ENCODE measurements around the gene MATK. TPM values are rescaled to one million over a fixed set of nuclear protein-coding genes. Genes with fewer than 3 reads are reported as not detected.

The MATK gene, protein sequence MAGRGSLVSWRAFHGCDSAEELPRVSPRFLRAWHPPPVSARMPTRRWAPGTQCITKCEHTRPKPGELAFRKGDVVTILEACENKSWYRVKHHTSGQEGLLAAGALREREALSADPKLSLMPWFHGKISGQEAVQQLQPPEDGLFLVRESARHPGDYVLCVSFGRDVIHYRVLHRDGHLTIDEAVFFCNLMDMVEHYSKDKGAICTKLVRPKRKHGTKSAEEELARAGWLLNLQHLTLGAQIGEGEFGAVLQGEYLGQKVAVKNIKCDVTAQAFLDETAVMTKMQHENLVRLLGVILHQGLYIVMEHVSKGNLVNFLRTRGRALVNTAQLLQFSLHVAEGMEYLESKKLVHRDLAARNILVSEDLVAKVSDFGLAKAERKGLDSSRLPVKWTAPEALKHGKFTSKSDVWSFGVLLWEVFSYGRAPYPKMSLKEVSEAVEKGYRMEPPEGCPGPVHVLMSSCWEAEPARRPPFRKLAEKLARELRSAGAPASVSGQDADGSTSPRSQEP
- total RNA-seq, result 10 to 100 TPM; 24.4 to 25.2 TPM

DNA sequence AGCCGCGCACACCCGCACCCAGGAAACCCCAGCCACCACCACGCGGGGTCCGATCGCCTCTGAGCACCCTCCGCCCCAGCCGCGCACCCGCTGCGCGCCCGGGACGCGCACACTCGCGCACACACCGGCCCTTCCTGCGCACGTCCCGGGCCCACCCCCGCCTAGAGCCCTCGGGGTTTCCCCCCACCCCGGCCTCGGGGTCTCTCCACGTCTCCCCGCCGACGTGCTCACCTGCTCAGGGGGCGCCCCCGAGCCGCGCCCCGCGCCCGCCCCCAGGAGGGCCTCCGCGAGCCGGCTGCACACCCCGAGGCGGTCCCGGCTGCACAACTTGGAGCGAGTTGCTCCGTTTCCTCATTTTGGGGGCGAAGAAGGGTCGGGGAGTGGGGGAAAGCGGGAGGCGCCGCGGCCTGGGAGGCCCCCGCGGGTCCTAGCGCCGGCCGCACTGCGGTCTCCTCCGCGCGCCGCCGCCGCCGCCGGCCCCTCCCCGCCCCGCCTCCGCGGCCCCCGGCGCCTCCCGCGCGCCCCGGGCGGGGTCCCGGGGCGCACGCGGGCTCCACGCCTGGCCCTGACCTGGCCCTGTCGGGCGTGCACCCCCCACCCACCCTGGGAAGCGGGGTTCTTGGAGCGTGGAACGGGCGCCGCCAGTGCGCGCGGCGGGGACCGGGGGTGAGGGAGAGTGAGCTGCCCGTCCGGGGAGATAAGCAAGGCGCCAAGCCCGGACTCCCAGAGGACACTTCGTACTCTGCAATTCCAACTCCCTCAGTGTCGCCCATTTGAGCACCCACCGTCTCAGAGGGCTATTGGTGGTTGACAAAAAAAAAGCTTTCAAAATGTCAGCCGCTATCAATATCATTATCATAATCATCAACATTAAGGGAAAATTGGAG is at the start of gene MATK:
Gene MATK, minus strand, starts transcription at position 444 of the 887 bp plus-strand sequence. CDS start 1,246 bp downstream, outside the sequence.
- peaks cover 8% of the 10 kb centered on the region for H3K4me1 Mint-ChIP-seq (ENCODE audit: low read depth)
- peaks cover 20% of the 10 kb centered on the region for H3K36me3 Mint-ChIP-seq
- ChIA-PET CTCF (interaction anchor here (0.7 to 4.7 kb wide), 3 partner anchors 36 to 63 kb away, joined by 3 to 36 read pairs (median 10); no protein-coding TSS in a partner anchor), POLR2A (interaction anchor here (0.9 to 1.0 kb wide), 2 partner anchors 24 to 32 kb away, joined by 3 read pairs; partner anchors contain the start of gene MRPL54)
- H3K9me3 Mint-ChIP-seq, result peaks cover 18% of the 10 kb centered on the region
- H3K27me3 Mint-ChIP-seq, result no peaks in the 10 kb centered on the region
- peak within 1 kb of the TSS; percentile 77 for H3K4me3 Mint-ChIP-seq
- H3K27ac Mint-ChIP-seq, result peak within 1 kb of the TSS; percentile 28
- intact Hi-C loops (cut with micrococcal nuclease), result no loop called here
- peak; percentile 26 for DNase-seq

DNA sequence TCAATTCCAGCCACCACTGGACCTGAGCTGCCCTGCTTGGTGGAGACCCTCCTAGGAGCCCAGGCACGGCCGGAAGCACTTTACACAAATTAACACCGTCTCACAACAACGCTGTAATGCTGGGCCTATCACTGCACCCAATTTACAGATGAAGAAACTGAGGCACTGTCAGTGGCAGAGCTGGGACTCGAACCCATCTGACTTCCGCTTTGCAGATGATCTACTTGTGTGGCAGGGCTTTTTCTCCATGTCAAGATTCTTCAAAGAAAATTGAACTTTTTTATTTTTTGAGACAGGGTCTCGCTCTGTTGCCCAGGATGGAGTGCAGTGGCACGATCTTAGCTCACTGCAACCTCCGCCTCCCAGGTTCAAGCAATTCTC is 48.9 kb upstream of the MATK start:
- H3K4me1 Mint-ChIP-seq (ENCODE audit: low read depth), result no peaks in the 10 kb centered on the region

DNA sequence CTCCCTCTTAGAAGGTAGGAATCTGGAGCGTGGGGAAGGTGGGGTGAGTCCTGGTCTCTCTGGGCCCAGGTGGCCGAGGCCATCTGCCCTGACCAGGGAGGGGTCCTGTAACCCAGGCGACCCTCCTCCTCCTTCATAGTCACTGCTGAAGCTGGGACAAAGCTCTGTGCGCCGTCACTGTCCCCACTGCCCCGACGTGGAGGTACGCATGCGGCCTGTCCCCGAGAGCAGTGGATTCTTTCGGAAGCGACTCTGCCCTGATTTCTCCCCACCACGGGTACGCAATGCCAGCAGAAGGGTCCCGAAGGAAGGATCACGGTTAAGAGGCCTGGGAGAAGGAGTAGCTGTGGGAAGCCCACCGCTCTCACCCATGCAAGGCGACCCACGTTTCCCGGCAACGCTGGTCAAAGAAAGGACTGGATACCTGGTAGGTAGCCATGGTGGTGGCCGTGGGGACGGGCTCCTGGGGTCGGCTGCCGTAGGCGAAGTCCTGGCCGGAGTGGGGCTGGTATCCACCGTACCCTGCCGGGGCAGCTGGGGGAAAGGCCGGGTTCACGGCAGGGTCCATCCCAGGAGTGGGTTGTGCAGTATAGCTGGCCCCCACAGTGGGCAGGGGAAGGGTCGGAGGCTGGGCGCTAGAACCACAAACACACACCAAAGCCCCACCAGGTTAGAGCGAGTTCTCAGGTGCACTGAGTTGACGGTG is 48.3 kb upstream of the MATK start:
- POLR2A ChIA-PET, result no interaction called here
- H3K4me3 Mint-ChIP-seq, result no peak overlapping the region
- CTCF ChIA-PET, result interaction anchor here (0.6 to 1.2 kb wide), 2 partner anchors 7 to 12 kb away, joined by 3 to 4 read pairs; no protein-coding TSS in a partner anchor
- no peaks in the 10 kb centered on the region for H3K36me3 Mint-ChIP-seq
- no peak for DNase-seq
- no peaks in the 10 kb centered on the region for H3K4me1 Mint-ChIP-seq (ENCODE audit: low read depth)
- intact Hi-C loops (cut with micrococcal nuclease), result no loop called here
- H3K27me3 Mint-ChIP-seq, result no peaks in the 10 kb centered on the region
- no peak overlapping the region for H3K27ac Mint-ChIP-seq
- H3K9me3 Mint-ChIP-seq, result peaks cover 10% of the 10 kb centered on the region

More for the DNA sequence above, 48.9 kb upstream of the MATK start:
- Mint-ChIP-seq H3K27me3 (no peaks in the 10 kb centered on the region), H3K36me3 (no peaks in the 10 kb centered on the region), H3K9me3 (peaks cover 10% of the 10 kb centered on the region), H3K27ac (no peak overlapping the region), H3K4me3 (no peak overlapping the region)
- DNase-seq, result no peak
- intact Hi-C loops (cut with micrococcal nuclease), result no loop called here
- ChIA-PET POLR2A (no interaction called here), CTCF (interaction anchor here (0.6 to 1.2 kb wide), 2 partner anchors 8 to 13 kb away, joined by 3 to 4 read pairs; no protein-coding TSS in a partner anchor)

DNA sequence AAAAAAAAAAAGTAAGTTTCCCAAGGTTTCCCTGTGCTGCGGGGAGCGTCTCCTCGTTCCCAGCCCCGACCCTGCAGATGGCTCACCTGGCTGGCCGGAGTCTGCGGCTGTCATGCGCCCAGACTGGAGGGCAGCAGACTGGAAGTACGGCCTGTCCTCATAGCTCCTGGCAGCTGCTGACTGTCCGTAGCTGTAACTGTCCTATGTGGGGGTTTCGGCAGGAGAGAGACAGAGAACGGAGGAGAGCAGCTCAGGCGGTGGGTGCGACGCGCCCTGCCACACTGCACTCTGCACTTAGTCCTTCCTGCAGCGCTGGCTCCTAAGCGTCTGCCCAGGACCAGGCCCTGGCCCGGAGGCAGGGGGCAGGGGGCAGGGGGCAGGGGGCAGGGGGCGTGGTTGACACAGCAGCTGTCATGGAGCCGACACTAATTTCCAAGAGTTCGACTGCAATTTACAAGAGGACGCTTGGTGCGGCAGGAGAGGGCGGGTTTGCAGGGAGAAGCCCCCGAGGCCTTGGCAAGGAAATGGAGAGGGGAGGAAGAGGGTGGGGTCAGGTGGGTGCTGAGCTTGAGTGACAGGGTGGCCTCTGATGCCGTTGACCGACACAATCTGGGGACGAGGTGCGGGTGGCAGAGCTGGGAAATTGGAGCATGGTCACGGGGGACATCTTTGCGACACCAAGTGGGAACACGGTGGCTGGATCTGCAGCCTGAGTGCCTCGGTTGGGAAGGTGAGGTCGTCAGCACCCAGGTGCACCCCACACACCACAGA is 47.6 kb upstream of the MATK start:
- Mint-ChIP-seq H3K4me3 (no peak overlapping the region), H3K27me3 (peaks cover 1% of the 10 kb centered on the region), H3K27ac (no peak overlapping the region), H3K9me3 (peaks cover 10% of the 10 kb centered on the region), H3K36me3 (no peaks in the 10 kb centered on the region), H3K4me1 (ENCODE audit: low read depth) (no peaks in the 10 kb centered on the region)
- no peak for DNase-seq
- intact Hi-C loops (cut with micrococcal nuclease), result no loop called here
- CTCF ChIA-PET, result no interaction called here
- POLR2A ChIA-PET, result no interaction called here

DNA sequence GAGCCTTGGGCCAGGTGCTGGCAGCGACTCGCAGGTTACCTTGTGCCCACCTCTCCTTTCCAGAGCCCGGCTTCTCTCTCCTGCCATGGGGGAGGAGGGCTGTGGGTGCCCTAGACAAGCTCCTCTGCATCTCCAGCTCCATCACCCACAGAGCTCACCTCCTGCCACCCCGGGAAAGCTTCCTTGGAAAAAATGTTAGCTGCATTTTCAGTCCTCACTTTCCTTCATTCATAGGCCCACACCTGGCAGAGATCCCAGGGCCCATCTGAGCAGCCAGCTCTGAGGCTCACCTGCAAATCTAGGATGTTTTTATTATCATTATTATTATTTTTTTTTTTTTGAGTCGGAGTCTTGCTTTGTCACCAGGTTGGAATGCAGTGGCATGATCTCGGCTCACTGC is 45.8 kb upstream of the MATK start:
- H3K27ac Mint-ChIP-seq, result no peak overlapping the region
- no peak for DNase-seq
- H3K36me3 Mint-ChIP-seq, result no peaks in the 10 kb centered on the region
- ChIA-PET CTCF (no interaction called here), POLR2A (no interaction called here)
- H3K9me3 Mint-ChIP-seq, result no peaks in the 10 kb centered on the region
- no peak overlapping the region for H3K4me3 Mint-ChIP-seq
- peaks cover 2% of the 10 kb centered on the region for H3K4me1 Mint-ChIP-seq (ENCODE audit: low read depth)
- H3K27me3 Mint-ChIP-seq, result peaks cover 1% of the 10 kb centered on the region
- intact Hi-C loops (cut with micrococcal nuclease), result no loop called here

DNA sequence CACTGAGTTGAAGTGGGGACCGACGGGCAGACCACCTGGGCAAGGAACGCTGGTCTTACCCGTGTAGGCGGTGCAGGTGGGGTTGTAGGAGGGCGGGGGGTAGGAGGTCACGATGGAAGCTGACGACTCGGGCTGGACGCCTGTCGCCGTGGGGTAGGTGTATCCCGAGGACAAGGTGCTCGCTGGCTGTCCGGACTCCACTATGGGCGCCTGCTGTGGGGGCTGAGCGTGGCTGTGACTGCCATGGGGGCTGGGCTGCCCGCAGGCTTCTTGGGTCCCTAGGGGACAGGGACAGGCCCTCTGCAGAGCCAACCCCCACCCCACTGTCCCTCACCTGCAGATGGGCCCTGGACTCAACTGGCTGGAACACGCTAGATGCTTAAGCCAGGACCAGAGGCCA is 45.4 kb upstream of the MATK start:
- ChIA-PET POLR2A (no interaction called here), CTCF (no interaction called here)
- peaks cover 2% of the 10 kb centered on the region for H3K4me1 Mint-ChIP-seq (ENCODE audit: low read depth)
- no peaks in the 10 kb centered on the region for H3K9me3 Mint-ChIP-seq
- intact Hi-C loops (cut with micrococcal nuclease), result no loop called here
- H3K36me3 Mint-ChIP-seq, result no peaks in the 10 kb centered on the region
- H3K27me3 Mint-ChIP-seq, result peaks cover 1% of the 10 kb centered on the region
- H3K27ac Mint-ChIP-seq, result no peak overlapping the region
- H3K4me3 Mint-ChIP-seq, result no peak overlapping the region
- DNase-seq, result no peak

DNA sequence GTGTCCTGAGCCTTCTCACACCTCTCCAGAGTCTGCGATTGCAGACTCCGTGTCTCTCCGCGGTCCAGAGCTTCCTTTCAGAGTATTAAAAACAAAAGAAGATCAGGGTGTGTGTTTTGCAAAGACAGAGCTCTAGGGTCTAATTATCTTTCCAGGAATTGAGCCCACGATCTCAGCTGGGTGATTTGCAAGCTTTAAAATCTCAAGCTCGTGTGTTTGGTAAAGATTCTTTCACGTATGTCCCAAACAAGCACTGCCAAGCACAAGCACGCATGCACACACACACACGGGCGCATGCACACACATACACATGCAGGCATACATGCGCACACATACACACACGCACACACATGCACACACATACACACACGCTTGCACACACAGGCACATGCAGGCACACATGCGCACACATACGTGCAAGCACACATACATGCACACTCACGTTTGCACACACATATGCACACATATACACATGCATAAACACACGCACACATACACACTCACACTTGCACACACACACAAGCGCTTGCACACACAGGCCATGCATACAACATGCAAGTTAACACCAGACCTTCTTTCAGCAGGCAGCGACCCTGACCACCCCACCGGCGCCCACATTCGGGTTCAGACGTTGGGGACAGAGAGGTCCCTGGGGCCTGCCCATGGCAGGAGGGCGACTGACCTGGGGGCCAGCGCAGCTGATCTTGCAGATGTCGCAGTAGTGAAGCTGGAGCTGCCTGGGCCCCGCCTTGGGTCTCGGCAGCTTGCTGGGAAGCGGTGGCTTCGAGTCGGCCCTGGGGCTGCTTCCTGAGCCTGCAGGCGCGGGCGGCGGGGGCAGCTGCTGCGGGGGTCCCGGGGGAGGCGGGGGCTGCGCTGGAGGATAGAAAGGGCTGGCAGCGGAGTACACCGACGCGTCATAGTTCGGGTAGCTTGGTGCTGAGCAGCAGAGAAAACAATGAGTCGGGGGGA is 44.7 kb upstream of the MATK start:
- no peaks in the 10 kb centered on the region for H3K36me3 Mint-ChIP-seq
- H3K4me3 Mint-ChIP-seq, result no peak overlapping the region
- H3K27me3 Mint-ChIP-seq, result peaks cover 1% of the 10 kb centered on the region
- DNase-seq, result no peak
- H3K9me3 Mint-ChIP-seq, result no peaks in the 10 kb centered on the region
- intact Hi-C loops (cut with micrococcal nuclease), result no loop called here
- peaks cover 2% of the 10 kb centered on the region for H3K4me1 Mint-ChIP-seq (ENCODE audit: low read depth)
- ChIA-PET CTCF (interaction anchor here (0.9 to 1.1 kb wide), 2 partner anchors 9 to 18 kb away, joined by 3 to 4 read pairs; no protein-coding TSS in a partner anchor), POLR2A (no interaction called here)
- H3K27ac Mint-ChIP-seq, result no peak overlapping the region

DNA sequence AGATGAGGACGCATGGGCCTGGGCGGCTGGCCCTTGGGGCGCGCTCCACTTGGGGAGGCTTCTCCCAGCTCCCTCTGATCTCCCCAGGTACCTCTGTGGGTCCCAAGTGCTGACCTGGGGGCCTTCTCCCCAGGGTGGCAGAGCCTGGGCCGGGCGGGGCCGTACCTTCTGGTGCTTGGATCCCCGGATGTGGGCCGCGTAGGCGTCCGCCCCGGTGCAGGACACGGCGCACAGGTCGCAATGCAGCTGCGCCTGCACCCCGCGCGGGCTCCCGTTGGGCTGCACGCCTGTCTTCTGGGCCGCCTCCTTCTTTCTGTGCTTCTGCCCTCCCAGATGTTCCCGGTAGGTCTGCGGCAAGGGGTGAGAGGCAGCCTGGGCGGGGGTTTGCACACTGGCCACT is 41.1 kb upstream of the MATK start:
- CTCF ChIA-PET, result interaction anchor here (0.6 kb wide), 1 partner anchor 8 kb away, joined by 3 read pairs; no protein-coding TSS in a partner anchor
- H3K27ac Mint-ChIP-seq, result no peak overlapping the region
- H3K36me3 Mint-ChIP-seq, result no peaks in the 10 kb centered on the region
- peaks cover 1% of the 10 kb centered on the region for H3K27me3 Mint-ChIP-seq
- H3K9me3 Mint-ChIP-seq, result no peaks in the 10 kb centered on the region
- POLR2A ChIA-PET, result no interaction called here
- H3K4me3 Mint-ChIP-seq, result no peak overlapping the region
- no peak for DNase-seq
- intact Hi-C loops (cut with micrococcal nuclease), result no loop called here
- peaks cover 2% of the 10 kb centered on the region for H3K4me1 Mint-ChIP-seq (ENCODE audit: low read depth)

DNA sequence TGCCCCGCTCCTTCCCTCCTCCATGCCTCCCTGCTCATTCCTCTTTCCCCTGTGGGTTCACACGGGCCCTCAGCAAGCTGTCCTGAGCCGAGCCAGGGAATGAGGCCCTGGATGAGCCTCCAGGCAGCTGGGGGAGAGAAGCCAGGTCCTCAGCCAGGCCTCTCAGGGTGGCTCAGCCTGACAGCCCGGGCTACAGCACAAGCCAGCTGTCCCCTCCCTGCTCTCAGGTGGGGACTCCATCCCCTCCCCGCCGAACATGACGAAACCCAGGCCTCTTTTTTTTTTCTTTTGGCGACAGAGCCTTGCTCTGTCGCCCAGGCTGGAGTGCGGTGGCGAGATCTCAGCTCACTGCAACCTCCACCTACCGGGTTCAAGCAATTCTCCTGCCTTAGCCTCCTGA is 40.0 kb upstream of the MATK start:
- no peak overlapping the region for H3K27ac Mint-ChIP-seq
- peaks cover 9% of the 10 kb centered on the region for H3K4me1 Mint-ChIP-seq (ENCODE audit: low read depth)
- CTCF ChIA-PET, result interaction anchor here (1.2 kb wide), 1 partner anchor 22 kb away, joined by 3 read pairs; no protein-coding TSS in a partner anchor
- DNase-seq, result no peak
- H3K9me3 Mint-ChIP-seq, result no peaks in the 10 kb centered on the region
- H3K4me3 Mint-ChIP-seq, result no peak overlapping the region
- POLR2A ChIA-PET, result interaction anchor here (0.6 kb wide), 1 partner anchor 422 kb away, joined by 6 read pairs; no protein-coding TSS in a partner anchor
- peaks cover 1% of the 10 kb centered on the region for H3K27me3 Mint-ChIP-seq
- intact Hi-C loops (cut with micrococcal nuclease), result no loop called here
- no peaks in the 10 kb centered on the region for H3K36me3 Mint-ChIP-seq

DNA sequence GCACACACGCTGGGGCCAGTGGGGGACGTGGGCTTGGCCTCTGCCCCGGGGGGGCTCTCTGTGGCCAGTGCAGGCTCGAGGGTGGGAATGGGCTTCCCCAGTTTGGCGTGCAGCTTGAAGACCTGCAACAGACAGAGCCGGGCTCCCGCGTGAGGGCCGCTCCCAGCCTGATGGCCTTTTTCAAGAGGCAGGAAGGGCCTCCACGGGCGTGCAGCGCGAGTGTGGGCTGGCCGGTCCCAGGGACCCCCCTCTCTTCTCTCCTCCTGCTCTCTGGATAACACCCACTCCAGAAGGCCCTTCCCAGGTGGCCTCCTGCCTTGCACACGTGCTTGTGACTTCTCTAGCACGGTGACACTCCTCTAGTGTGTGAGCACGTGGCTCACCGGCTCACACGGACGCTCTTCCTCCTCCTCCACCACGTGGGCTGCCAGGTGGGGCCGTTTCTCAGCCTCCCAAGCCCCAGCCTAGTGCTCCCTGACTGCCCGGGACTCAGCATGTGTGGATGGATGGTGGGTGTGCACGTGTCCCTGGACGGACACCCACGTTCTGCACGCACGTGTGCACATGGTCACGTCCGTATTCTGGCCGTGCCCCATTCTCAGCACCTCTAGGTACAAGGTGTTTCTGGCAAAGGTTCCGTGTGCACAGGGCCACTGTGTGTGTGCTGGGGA is 39.2 kb upstream of the MATK start:
- Mint-ChIP-seq H3K27me3 (peaks cover 1% of the 10 kb centered on the region), H3K4me1 (ENCODE audit: low read depth) (peaks cover 9% of the 10 kb centered on the region), H3K27ac (no peak overlapping the region), H3K36me3 (no peaks in the 10 kb centered on the region), H3K9me3 (no peaks in the 10 kb centered on the region), H3K4me3 (no peak overlapping the region)
- ChIA-PET POLR2A (interaction anchor here (0.6 kb wide), 1 partner anchor 423 kb away, joined by 6 read pairs; no protein-coding TSS in a partner anchor), CTCF (interaction anchor here (1.2 kb wide), 1 partner anchor 22 kb away, joined by 3 read pairs; no protein-coding TSS in a partner anchor)
- DNase-seq, result no peak
- intact Hi-C loops (cut with micrococcal nuclease), result no loop called here
